Esophagus muscularis mucosa (tissue), 4 donors: ENCODE measurements around the gene TUBD1.
A peak's percentile ranks its signal among the peaks of the same experiment; 100 is the strongest.

Source experiments
- CTCF ChIP-seq, 3 experiments: fragments of 200-600 bp in 2 of 3; fragments of 450-650 bp in 1 of 3; sonication (generic) in 2 of 3; IDR thresholded peaks; one replicate each; pipeline ENCODE4 v1.5.1; 2017 to 2019; ENCODE audit warnings: antibody characterized with exemption in 3 of 3, mild to moderate bottlenecking in 2 of 3, moderate library complexity in 1 of 3
- EP300 ChIP-seq: sonication (generic); formaldehyde crosslinking; IDR thresholded peaks from one replicate; pipeline ENCODE4 v1.6.1; 2017; ENCODE audit warnings: antibody characterized with exemption
- POLR2A ChIP-seq: fragments of 450-650 bp; IDR thresholded peaks from one replicate; pipeline ENCODE4 v1.6.1; 2017; ENCODE audit warnings: antibody characterized with exemption, moderate library complexity, mild to moderate bottlenecking, low read depth

GRCh38 chr17:59845595-59846393, 46.9 kb downstream of the TUBD1 start:
- no peak for TF ChIP-seq CTCF (IDR thresholded peaks at IDR 0.05)
- peak; percentile 25 for TF ChIP-seq POLR2A
- no peak for TF ChIP-seq EP300
